ENCODE data around the gene ZNF217. TPM values are rescaled to one million over a fixed set of nuclear protein-coding genes. Genes with fewer than 3 reads are reported as not detected.

Gene ZNF217
- polyA plus RNA-seq, 2 of the 4 experiments (the other 2 are of a cell fraction) = 22.2 to 30.5 TPM

DNA sequence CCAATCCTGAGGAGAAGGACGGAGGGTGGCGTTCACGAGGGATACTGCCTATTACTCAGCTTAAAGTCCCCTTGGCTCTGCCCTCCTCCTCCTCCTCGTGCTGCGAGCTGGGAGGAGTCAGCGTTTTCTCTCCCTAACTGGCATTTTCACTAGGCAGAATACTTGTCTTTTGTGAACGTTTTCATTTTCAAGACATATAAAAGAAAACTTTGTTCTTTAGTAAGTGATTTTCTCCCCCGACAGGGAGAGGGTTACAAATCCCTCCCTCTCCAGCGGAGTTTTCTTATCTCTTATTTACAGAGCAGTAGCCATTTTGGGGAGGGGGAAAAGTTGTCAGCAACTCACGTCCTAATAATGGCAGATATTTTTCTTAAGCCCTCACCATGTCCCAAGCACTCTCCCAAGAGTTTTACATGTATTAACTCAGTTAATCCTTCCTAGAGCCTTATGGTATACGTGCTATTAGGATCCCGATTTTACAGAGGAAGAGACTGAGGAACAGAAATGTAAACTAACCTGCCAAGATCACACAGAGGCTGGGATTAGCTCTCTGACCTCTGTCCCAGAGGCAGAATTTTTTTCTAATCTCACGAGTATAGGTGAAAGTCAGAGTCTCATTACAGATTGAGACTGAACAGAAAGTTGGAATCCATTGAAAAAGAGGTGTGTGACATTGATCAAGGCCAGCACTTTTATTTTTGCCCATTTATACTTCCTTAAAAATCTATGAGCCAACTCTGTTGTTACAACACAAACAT is 30.0 kb upstream of the ZNF217 start (continued):
- TF ChIP-seq RFX5 (IDR thresholded peaks at IDR 0.05) (0 out of 2 replicates have a peak, but pooled peaks have one; percentile 20), RAD21 (conservative IDR thresholded peaks at IDR 0.05 in 1 of 2, IDR thresholded peaks at IDR 0.05 in 1 of 2) (peak; percentile 38 to 49; a peak in 4 of 5 replicates), NR3C1 (IDR thresholded peaks at IDR 0.05) (no peak), HDAC2 (IDR thresholded peaks at IDR 0.05) (no peak), POLR2AphosphoS2 (conservative IDR thresholded peaks at IDR 0.05; ENCODE audit: low read length) (no peak), HOXB5 (CRISPR knock-in tag; IDR thresholded peaks at IDR 0.05) (peak; percentile 49; the same call in 1 of the 2 replicates), PHF8 (IDR thresholded peaks at IDR 0.05; ENCODE audit: borderline replicate concordance, low read depth) (no peak), FOXS1 (CRISPR knock-in tag; IDR thresholded peaks at IDR 0.05) (peak; percentile 66; the same call in 1 of the 2 replicates), FOSB (CRISPR knock-in tag; IDR thresholded peaks at IDR 0.05) (0 out of 2 replicates have a peak, but pooled peaks have one; percentile 29), HEYL (CRISPR knock-in tag; IDR thresholded peaks at IDR 0.05) (no peak), MAFK (IDR thresholded peaks at IDR 0.05; ENCODE audit: partially characterized antibody) (peak; percentile 92), EHF (CRISPR knock-in tag; IDR thresholded peaks at IDR 0.05) (no peak), TP53 (CRISPR knock-in tag; IDR thresholded peaks at IDR 0.05) (0 out of 2 replicates have a peak, but pooled peaks have one; percentile 82), TFCP2L1 (CRISPR knock-in tag; IDR thresholded peaks at IDR 0.05) (0 out of 2 replicates have a peak, but pooled peaks have one; percentile 45), MYC (IDR thresholded peaks at IDR 0.05; ENCODE audit: borderline replicate concordance, low read length) (peak; percentile 79)
- TF ChIP-seq, protein P1, sequence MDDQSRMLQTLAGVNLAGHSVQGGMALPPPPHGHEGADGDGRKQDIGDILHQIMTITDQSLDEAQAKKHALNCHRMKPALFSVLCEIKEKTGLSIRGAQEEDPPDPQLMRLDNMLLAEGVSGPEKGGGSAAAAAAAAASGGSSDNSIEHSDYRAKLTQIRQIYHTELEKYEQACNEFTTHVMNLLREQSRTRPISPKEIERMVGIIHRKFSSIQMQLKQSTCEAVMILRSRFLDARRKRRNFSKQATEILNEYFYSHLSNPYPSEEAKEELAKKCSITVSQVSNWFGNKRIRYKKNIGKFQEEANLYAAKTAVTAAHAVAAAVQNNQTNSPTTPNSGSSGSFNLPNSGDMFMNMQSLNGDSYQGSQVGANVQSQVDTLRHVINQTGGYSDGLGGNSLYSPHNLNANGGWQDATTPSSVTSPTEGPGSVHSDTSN (IDR thresholded peaks at IDR 0.05) = no peak
- TF ChIP-seq, protein P2, sequence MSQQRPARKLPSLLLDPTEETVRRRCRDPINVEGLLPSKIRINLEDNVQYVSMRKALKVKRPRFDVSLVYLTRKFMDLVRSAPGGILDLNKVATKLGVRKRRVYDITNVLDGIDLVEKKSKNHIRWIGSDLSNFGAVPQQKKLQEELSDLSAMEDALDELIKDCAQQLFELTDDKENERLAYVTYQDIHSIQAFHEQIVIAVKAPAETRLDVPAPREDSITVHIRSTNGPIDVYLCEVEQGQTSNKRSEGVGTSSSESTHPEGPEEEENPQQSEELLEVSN (IDR thresholded peaks at IDR 0.05; ENCODE audit: borderline replicate concordance, low read depth) = peak; percentile 47; the same call in 1 of the 2 replicates
- TF ChIP-seq, protein P3, sequence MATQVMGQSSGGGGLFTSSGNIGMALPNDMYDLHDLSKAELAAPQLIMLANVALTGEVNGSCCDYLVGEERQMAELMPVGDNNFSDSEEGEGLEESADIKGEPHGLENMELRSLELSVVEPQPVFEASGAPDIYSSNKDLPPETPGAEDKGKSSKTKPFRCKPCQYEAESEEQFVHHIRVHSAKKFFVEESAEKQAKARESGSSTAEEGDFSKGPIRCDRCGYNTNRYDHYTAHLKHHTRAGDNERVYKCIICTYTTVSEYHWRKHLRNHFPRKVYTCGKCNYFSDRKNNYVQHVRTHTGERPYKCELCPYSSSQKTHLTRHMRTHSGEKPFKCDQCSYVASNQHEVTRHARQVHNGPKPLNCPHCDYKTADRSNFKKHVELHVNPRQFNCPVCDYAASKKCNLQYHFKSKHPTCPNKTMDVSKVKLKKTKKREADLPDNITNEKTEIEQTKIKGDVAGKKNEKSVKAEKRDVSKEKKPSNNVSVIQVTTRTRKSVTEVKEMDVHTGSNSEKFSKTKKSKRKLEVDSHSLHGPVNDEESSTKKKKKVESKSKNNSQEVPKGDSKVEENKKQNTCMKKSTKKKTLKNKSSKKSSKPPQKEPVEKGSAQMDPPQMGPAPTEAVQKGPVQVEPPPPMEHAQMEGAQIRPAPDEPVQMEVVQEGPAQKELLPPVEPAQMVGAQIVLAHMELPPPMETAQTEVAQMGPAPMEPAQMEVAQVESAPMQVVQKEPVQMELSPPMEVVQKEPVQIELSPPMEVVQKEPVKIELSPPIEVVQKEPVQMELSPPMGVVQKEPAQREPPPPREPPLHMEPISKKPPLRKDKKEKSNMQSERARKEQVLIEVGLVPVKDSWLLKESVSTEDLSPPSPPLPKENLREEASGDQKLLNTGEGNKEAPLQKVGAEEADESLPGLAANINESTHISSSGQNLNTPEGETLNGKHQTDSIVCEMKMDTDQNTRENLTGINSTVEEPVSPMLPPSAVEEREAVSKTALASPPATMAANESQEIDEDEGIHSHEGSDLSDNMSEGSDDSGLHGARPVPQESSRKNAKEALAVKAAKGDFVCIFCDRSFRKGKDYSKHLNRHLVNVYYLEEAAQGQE (IDR thresholded peaks at IDR 0.05) = no peak

DNA sequence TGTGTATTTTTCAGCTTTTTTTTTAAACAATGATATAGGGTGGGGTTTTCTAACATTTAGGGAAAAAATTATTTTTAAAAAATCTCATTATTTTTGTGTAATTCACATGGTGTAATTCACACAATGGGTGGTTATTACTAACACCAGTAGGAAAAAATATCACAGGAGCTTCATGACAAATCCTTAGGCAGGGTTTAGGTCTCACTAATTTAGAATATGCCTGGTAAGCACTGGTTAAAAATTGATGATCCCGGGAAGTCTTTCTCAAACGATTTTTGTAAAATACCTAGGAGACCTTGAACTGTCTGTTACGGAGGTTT is 29.5 kb upstream of the ZNF217 start:
- H3K4me2 ChIP-seq = peak overlapping the region; percentile 90
- ChIA-PET CTCF (interaction anchor here (0.5 to 5.0 kb wide), 14 partner anchors 10 to 317 kb away, joined by 3 to 33 read pairs (median 4); no protein-coding TSS in a partner anchor), POLR2A (interaction anchor here (0.7 to 4.3 kb wide), 19 partner anchors 11 to 317 kb away, joined by 3 to 69 read pairs (median 6); partner anchors contain the start of gene ZNF217)
- DNase-seq (ENCODE audit: low read depth in 1 of 2, low spot score in 1 of 2) = no peak
- peak overlapping the region; percentile 93 to 98 for H3K27ac ChIP-seq
- no peak; a peak in 1 of 6 replicates for ATAC-seq
- peak overlapping the region; percentile 37; the same call in 1 of the 3 replicates for H3K4me3 ChIP-seq
- WGBS (ENCODE audit: missing lambda C conversion rate) = 0% methylated on average over 3 of the region's 3 CpGs
- no peaks in the 10 kb centered on the region for H3K9me3 ChIP-seq
- FAIRE-seq = no peak
- H3K4me1 ChIP-seq = peaks cover 38% of the 10 kb centered on the region
- no peak for TF ChIP-seq ESRRA (IDR thresholded peaks at IDR 0.05; ENCODE audit: borderline replicate concordance, low read length)
- no peak for TF ChIP-seq RAD21 (conservative IDR thresholded peaks at IDR 0.05 in 1 of 2, IDR thresholded peaks at IDR 0.05 in 1 of 2)
- TF ChIP-seq SMC3 (IDR thresholded peaks at IDR 0.05) = no peak
- no peak for TF ChIP-seq KDM1A (IDR thresholded peaks at IDR 0.05; ENCODE audit: low read depth)
- TF ChIP-seq TFCP2L1 (CRISPR knock-in tag; IDR thresholded peaks at IDR 0.05) = no peak
- TF ChIP-seq, protein P4, sequence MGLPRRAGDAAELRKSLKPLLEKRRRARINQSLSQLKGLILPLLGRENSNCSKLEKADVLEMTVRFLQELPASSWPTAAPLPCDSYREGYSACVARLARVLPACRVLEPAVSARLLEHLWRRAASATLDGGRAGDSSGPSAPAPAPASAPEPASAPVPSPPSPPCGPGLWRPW (IDR thresholded peaks at IDR 0.05) = no peak
- TF ChIP-seq, protein P5, sequence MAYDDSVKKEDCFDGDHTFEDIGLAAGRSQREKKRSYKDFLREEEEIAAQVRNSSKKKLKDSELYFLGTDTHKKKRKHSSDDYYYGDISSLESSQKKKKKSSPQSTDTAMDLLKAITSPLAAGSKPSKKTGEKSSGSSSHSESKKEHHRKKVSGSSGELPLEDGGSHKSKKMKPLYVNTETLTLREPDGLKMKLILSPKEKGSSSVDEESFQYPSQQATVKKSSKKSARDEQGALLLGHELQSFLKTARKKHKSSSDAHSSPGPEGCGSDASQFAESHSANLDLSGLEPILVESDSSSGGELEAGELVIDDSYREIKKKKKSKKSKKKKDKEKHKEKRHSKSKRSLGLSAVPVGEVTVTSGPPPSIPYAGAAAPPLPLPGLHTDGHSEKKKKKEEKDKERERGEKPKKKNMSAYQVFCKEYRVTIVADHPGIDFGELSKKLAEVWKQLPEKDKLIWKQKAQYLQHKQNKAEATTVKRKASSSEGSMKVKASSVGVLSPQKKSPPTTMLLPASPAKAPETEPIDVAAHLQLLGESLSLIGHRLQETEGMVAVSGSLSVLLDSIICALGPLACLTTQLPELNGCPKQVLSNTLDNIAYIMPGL (CRISPR knock-in tag; IDR thresholded peaks at IDR 0.05; ENCODE audit: borderline replicate concordance) = no peak
- no peak for TF ChIP-seq BHLHE40 (IDR thresholded peaks at IDR 0.05; ENCODE audit: low read depth, low read length)
- TF ChIP-seq CBX8 (IDR thresholded peaks at IDR 0.05) = no peak
- TF ChIP-seq, protein P6, sequence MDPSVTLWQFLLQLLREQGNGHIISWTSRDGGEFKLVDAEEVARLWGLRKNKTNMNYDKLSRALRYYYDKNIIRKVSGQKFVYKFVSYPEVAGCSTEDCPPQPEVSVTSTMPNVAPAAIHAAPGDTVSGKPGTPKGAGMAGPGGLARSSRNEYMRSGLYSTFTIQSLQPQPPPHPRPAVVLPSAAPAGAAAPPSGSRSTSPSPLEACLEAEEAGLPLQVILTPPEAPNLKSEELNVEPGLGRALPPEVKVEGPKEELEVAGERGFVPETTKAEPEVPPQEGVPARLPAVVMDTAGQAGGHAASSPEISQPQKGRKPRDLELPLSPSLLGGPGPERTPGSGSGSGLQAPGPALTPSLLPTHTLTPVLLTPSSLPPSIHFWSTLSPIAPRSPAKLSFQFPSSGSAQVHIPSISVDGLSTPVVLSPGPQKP (IDR thresholded peaks at IDR 0.05; ENCODE audit: low read depth, low read length) = no peak

All from A549 (cell line).